IMR-90 (cell line): ENCODE data around the gene GDPD1. TPM values are rescaled to one million over a fixed set of nuclear protein-coding genes. Genes with fewer than 3 reads are reported as not detected.

Experiments used
- ATAC-seq: fragments of 200-7000 bp; cut with Tn5 transposase; 2 replicates; pipeline ENCODE4 v1.9.1; 2020; ENCODE audit warnings: low read depth, mild to moderate bottlenecking, moderate library complexity
- BruUV-seq: library from RNA; stranded (reverse); fragments of 400-500 nt; replicated peaks from 2 replicates; lab custom pipeline; 2021; lab: Mats Ljungman, UMichigan
- CTCF ChIA-PET: fragments of 300-600 bp; formaldehyde crosslinking; extraction: SDS; loops from one replicate; lab custom pipeline; 2021; ENCODE audit warnings: antibody characterized with exemption; lab: Yijun Ruan, JAX
- POLR2A ChIA-PET: fragments of 300-600 bp; sonication (Branson Sonifier 250); formaldehyde crosslinking; loops from one replicate; lab custom pipeline; 2022; ENCODE audit warnings: antibody characterized with exemption; ENCODE audit not compliant: unreplicated experiment; lab: Charles Lee
- DNase-seq: peaks from one replicate; pipeline ENCODE4 v3.0.0; 2013
- H2AFZ ChIP-seq: replicated peaks from 2 replicates; pipeline ENCODE3; 2013; ENCODE audit warnings: low read length, mild to moderate bottlenecking; ENCODE audit not compliant: poor library complexity
- H2AK5ac ChIP-seq: 2 replicates; pipeline ENCODE4 v1.6.1; 2013; ENCODE audit warnings: low read depth, low read length, inconsistent platforms
- H2AK9ac ChIP-seq: replicated peaks from 2 replicates; pipeline ENCODE3; 2013; ENCODE audit warnings: mild to moderate bottlenecking, low read depth, low read length, moderate library complexity; ENCODE audit not compliant: poor library complexity
- H2BK120ac ChIP-seq: 2 replicates; pipeline ENCODE4 v1.6.1; 2013; ENCODE audit warnings: low read depth, low read length, inconsistent platforms
- H2BK15ac ChIP-seq: 3 replicates; pipeline ENCODE4 v1.6.1; 2013; ENCODE audit warnings: low read depth, low read length, inconsistent platforms
- H2BK20ac ChIP-seq: 2 replicates; pipeline ENCODE4 v1.6.1; 2013; ENCODE audit warnings: low read depth, mild to moderate bottlenecking, inconsistent platforms, low read length, moderate library complexity
- H2BK5ac ChIP-seq: 2 replicates; pipeline ENCODE4 v1.6.1; 2013; ENCODE audit warnings: mild to moderate bottlenecking, low read depth, low read length, inconsistent platforms; ENCODE audit not compliant: poor library complexity, severe bottlenecking
- H3K14ac ChIP-seq: replicated peaks from 2 replicates; pipeline ENCODE4 v1.6.1; 2013; ENCODE audit warnings: low read depth, low read length, inconsistent platforms
- H3K18ac ChIP-seq: 2 replicates; pipeline ENCODE4 v1.6.1; 2013; ENCODE audit warnings: low read depth, low read length, control low read depth
- H3K23ac ChIP-seq: 2 replicates; pipeline ENCODE4 v1.6.1; 2013; ENCODE audit warnings: low read depth, low read length, inconsistent platforms
- H3K27ac ChIP-seq: 2 replicates; pipeline ENCODE4 v1.5.1; 2013; ENCODE audit warnings: mild to moderate bottlenecking, control low read depth, low read length; ENCODE audit not compliant: insufficient read depth
- H3K27me3 ChIP-seq: 2 replicates; pipeline ENCODE4 v1.6.1; 2013; ENCODE audit warnings: low read length; ENCODE audit not compliant: control insufficient read depth, insufficient read depth
- H3K36me3 ChIP-seq: 2 replicates; pipeline ENCODE4 v1.6.1; 2013; ENCODE audit warnings: low read length, mixed read lengths; ENCODE audit not compliant: control insufficient read depth, insufficient read depth
- H3K4ac ChIP-seq: 2 replicates; pipeline ENCODE4 v1.6.1; 2013; ENCODE audit warnings: low read depth, low read length, inconsistent platforms
- H3K4me1 ChIP-seq: 2 replicates; pipeline ENCODE4 v1.6.1; 2013; ENCODE audit warnings: low read length, mixed read lengths; ENCODE audit not compliant: control insufficient read depth, insufficient read depth
- H3K4me2 ChIP-seq: 2 replicates; pipeline ENCODE4 v1.6.1; 2013; ENCODE audit warnings: low read depth, mild to moderate bottlenecking, control low read depth, low read length, moderate library complexity
- H3K4me3 ChIP-seq: 2 replicates; pipeline ENCODE4 v1.5.1; 2013; ENCODE audit warnings: low read depth, mild to moderate bottlenecking, control low read depth, low read length, moderate library complexity; ENCODE audit not compliant: insufficient read depth
- H3K56ac ChIP-seq: 2 replicates; pipeline ENCODE4 v1.6.1; 2013; ENCODE audit warnings: low read length, inconsistent platforms; ENCODE audit not compliant: insufficient read depth; ENCODE audit errors: extremely low read depth
- H3K79me1 ChIP-seq, 2 experiments: 2 replicates each; pipeline ENCODE4 v1.6.1; 2013; ENCODE audit warnings: low read length in 2 of 2, inconsistent platforms in 1 of 2, low read depth in 1 of 2
- H3K9ac ChIP-seq: 2 replicates; pipeline ENCODE4 v1.6.1; 2013; ENCODE audit warnings: low read depth, low read length, control low read depth
- H3K9me1 ChIP-seq: 2 replicates; pipeline ENCODE4 v1.6.1; 2013; ENCODE audit warnings: low read length, inconsistent platforms; ENCODE audit not compliant: insufficient read depth
- H3K9me3 ChIP-seq: 2 replicates; pipeline ENCODE4 v1.6.1; 2013; ENCODE audit warnings: low read length; ENCODE audit not compliant: control insufficient read depth, insufficient read depth
- H4K20me1 ChIP-seq: 2 replicates; pipeline ENCODE4 v1.6.1; 2013; ENCODE audit warnings: low read length, inconsistent platforms; ENCODE audit not compliant: insufficient read depth
- H4K5ac ChIP-seq: 2 replicates; pipeline ENCODE4 v1.6.1; 2013; ENCODE audit warnings: mild to moderate bottlenecking, low read depth, low read length, control low read depth
- H4K8ac ChIP-seq, 2 experiments: 2 replicates each; pipeline ENCODE4 v1.6.1; 2013; ENCODE audit warnings: low read depth in 2 of 2, low read length in 2 of 2, control low read depth in 1 of 2, inconsistent platforms in 1 of 2
- H4K91ac ChIP-seq: 2 replicates; pipeline ENCODE4 v1.6.1; 2013; ENCODE audit warnings: low read depth, low read length, inconsistent platforms; ENCODE audit not compliant: insufficient read depth
- CEBPB ChIP-seq: IDR thresholded peaks from 2 replicates; pipeline ENCODE4 v1.6.1; 2012; ENCODE audit warnings: low read depth, low read length, improper control_type of control experiment
- CHD1 ChIP-seq: IDR thresholded peaks from 2 replicates; pipeline ENCODE4 v1.6.1; 2012; ENCODE audit warnings: low read depth, low read length, improper control_type of control experiment
- MAFK ChIP-seq: IDR thresholded peaks from 2 replicates; pipeline ENCODE4 v1.6.1; 2012; ENCODE audit warnings: low read depth, low read length, improper control_type of control experiment
- MAZ ChIP-seq: IDR thresholded peaks from 2 replicates; pipeline ENCODE4 v1.6.1; 2012; ENCODE audit warnings: low read depth, mild to moderate bottlenecking, low read length, improper control_type of control experiment, moderate library complexity, borderline replicate concordance
- MXI1 ChIP-seq: IDR thresholded peaks from 2 replicates; pipeline ENCODE4 v1.6.1; 2012; ENCODE audit warnings: low read depth, mild to moderate bottlenecking, low read length, moderate library complexity, borderline replicate concordance
- NFE2L2 ChIP-seq: fragments of 150-350 bp; IDR thresholded peaks from 2 replicates; pipeline ENCODE4 v1.6.1; 2016; ENCODE audit warnings: low read depth, mild to moderate bottlenecking, low read length
- POLR2A ChIP-seq: IDR thresholded peaks from 2 replicates; pipeline ENCODE4 v1.6.1; 2012; ENCODE audit warnings: mild to moderate bottlenecking, low read depth, low read length
- RAD21 ChIP-seq: IDR thresholded peaks from 2 replicates; pipeline ENCODE4 v1.6.1; 2012; ENCODE audit warnings: low read length, improper control_type of control experiment
- RCOR1 ChIP-seq: IDR thresholded peaks from 2 replicates; pipeline ENCODE4 v1.6.1; 2012; ENCODE audit warnings: mild to moderate bottlenecking, low read length, improper control_type of control experiment; ENCODE audit not compliant: insufficient replicate concordance
- RFX5 ChIP-seq: IDR thresholded peaks from 2 replicates; pipeline ENCODE4 v1.8.0; 2012; ENCODE audit warnings: low read depth, mild to moderate bottlenecking, low read length, moderate library complexity
- SMC3 ChIP-seq: fragments of 150-350 bp; IDR thresholded peaks from 2 replicates; pipeline ENCODE4 v1.6.1; 2016; ENCODE audit warnings: low read depth, mild to moderate bottlenecking, antibody characterized with exemption, low read length, moderate library complexity
- WGBS, 2 experiments: methylation state at CpG; one replicate each; pipeline versions ENCODE4 v1.1.5 to v1.1.7; 2013; ENCODE audit warnings: missing lambda C conversion rate in 2 of 2; ENCODE audit not compliant: insufficient read length in 1 of 2; ENCODE audit errors: extremely low coverage in 2 of 2; 5-methylcytosine and 5-hydroxymethylcytosine counted together
- dilution Hi-C: fragments of 300-500 bp; cut with HindIII; formaldehyde crosslinking; loops from one replicate; pipeline ENCODE4 v1.14.3; 2018; ENCODE audit warnings: low sequenced_read_pairs; ENCODE audit not compliant: unreplicated experiment
- in situ Hi-C: fragments of 300-500 bp; cut with MboI; formaldehyde crosslinking; loops from 3 replicates; pipeline ENCODE4 v1.14.3; 2019; ENCODE audit warnings: low sequenced_read_pairs, inconsistent platforms, mixed read lengths
- intact Hi-C: fragments of 100-400 bp; cut with micrococcal nuclease; formaldehyde crosslinking; loops from 2 replicates; pipeline ENCODE4 v1.10.0; 2022
- polyA plus RNA-seq, 3 experiments: library from polyadenylated mRNA; depleted of rRNA; stranded (reverse); fragments of >200 nt; gene quantifications; 2 replicates each; pipeline ENCODE4 v1.2.3, GENCODE V29; 2012; ENCODE audit warnings: low replicate concordance in 1 of 3
- total RNA-seq: library from RNA; depleted of rRNA; stranded (reverse); fragments of >200 nt; gene quantifications from 2 replicates; pipeline ENCODE4 v1.2.3, GENCODE V29; 2012
- TF ChIP-seq, protein P1 (sequence below): conservative IDR thresholded peaks from 2 replicates; pipeline ENCODE4 v1.5.1; 2012; ENCODE audit warnings: mild to moderate bottlenecking, low read depth, low read length, improper control_type of control experiment
- TF ChIP-seq, protein P2 (sequence below): fragments of 150-350 bp; IDR thresholded peaks from 2 replicates; pipeline ENCODE4 v1.6.1; 2017; ENCODE audit warnings: mild to moderate bottlenecking, antibody characterized with exemption, low read length, low read depth

GDPD1 gene
- total and polyA plus RNA-seq, 2 of the 4 experiments (the other 2 are of a cell fraction) = 0.72 to 0.84 TPM

- H3K4ac ChIP-seq = no peak overlapping the region
- no peak overlapping the region for H3K18ac ChIP-seq
- H2BK5ac ChIP-seq = no peak overlapping the region
- no peak overlapping the region for H3K56ac ChIP-seq
- no peaks in the 10 kb centered on the region for H3K27me3 ChIP-seq
- no peak overlapping the region for H4K5ac ChIP-seq
- no peaks in the 10 kb centered on the region for H4K20me1 ChIP-seq
- H3K9ac ChIP-seq = no peak overlapping the region
- ChIA-PET CTCF (interaction anchor here (0.6 kb wide), 1 partner anchor 894 kb away, joined by 4 read pairs; no protein-coding TSS in a partner anchor), POLR2A (no interaction called here)
- no CpG with 5 or more reads among the region's 16 CpGs for WGBS, 2 experiments
- H3K14ac ChIP-seq = no peak overlapping the region
- no peak overlapping the region for H3K4me2 ChIP-seq
- TF ChIP-seq, protein P1, sequence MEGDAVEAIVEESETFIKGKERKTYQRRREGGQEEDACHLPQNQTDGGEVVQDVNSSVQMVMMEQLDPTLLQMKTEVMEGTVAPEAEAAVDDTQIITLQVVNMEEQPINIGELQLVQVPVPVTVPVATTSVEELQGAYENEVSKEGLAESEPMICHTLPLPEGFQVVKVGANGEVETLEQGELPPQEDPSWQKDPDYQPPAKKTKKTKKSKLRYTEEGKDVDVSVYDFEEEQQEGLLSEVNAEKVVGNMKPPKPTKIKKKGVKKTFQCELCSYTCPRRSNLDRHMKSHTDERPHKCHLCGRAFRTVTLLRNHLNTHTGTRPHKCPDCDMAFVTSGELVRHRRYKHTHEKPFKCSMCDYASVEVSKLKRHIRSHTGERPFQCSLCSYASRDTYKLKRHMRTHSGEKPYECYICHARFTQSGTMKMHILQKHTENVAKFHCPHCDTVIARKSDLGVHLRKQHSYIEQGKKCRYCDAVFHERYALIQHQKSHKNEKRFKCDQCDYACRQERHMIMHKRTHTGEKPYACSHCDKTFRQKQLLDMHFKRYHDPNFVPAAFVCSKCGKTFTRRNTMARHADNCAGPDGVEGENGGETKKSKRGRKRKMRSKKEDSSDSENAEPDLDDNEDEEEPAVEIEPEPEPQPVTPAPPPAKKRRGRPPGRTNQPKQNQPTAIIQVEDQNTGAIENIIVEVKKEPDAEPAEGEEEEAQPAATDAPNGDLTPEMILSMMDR = no peak
- TF ChIP-seq CHD1 = no peak
- no peak for TF ChIP-seq RAD21
- no peak for TF ChIP-seq SMC3
- TF ChIP-seq MAFK = no peak
- TF ChIP-seq, protein P2, sequence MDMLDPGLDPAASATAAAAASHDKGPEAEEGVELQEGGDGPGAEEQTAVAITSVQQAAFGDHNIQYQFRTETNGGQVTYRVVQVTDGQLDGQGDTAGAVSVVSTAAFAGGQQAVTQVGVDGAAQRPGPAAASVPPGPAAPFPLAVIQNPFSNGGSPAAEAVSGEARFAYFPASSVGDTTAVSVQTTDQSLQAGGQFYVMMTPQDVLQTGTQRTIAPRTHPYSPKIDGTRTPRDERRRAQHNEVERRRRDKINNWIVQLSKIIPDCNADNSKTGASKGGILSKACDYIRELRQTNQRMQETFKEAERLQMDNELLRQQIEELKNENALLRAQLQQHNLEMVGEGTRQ = no peak
- no peak for TF ChIP-seq MXI1
- no peak for TF ChIP-seq CEBPB
- no peak for TF ChIP-seq RFX5
- no peak for TF ChIP-seq RCOR1
- TF ChIP-seq MAZ = no peak
- TF ChIP-seq NFE2L2 = no peak
- TF ChIP-seq POLR2A = no peak
- no peaks in the 10 kb centered on the region for H3K9me1 ChIP-seq
- H4K8ac ChIP-seq = no peak overlapping the region; a peak in 2 of 4 replicates
- no peak overlapping the region for H4K91ac ChIP-seq
- H3K4me1 ChIP-seq = no peaks in the 10 kb centered on the region
- dilution Hi-C loops (no loop called here), intact Hi-C loops (no loop called here), in situ Hi-C loops (no loop called here)
- H2BK120ac ChIP-seq = no peak overlapping the region
- no peak overlapping the region for H2AK5ac ChIP-seq
- no peak overlapping the region for H2BK15ac ChIP-seq
- H3K9me3 ChIP-seq = no peaks in the 10 kb centered on the region
- H3K27ac ChIP-seq = no peak overlapping the region
- no peak overlapping the region for H2BK20ac ChIP-seq
- DNase-seq (no peak), ATAC-seq (no peak)
- H3K79me1 ChIP-seq = 0 out of 4 replicates have a peak, but pooled peaks cover 0 to 6% of the 10 kb centered on the region in 2 experiments
- no peak overlapping the region for H2AFZ ChIP-seq
- H3K4me3 ChIP-seq = no peak overlapping the region
- peaks cover 2% of the 10 kb centered on the region; the same call in 1 of the 2 replicates for H3K36me3 ChIP-seq
- no TSS peak for BruUV-seq
- H3K23ac ChIP-seq = no peak overlapping the region
- H2AK9ac ChIP-seq = no peak overlapping the region
Observed at GRCh38 chr17:59219370-59219769, 941 bp upstream of the GDPD1 start.
